Adipose tissue (tissue), 3 donors: ENCODE measurements around the gene TWNK. TPM values are rescaled to one million over a fixed set of nuclear protein-coding genes. Genes with fewer than 3 reads are reported as not detected.

Source experiments
- H3K27ac ChIP-seq: one replicate; pipeline ENCODE4 v1.5.1; 2013; ENCODE audit warnings: low read depth, low read length
- WGBS, 3 donors: extraction: QIAGEN DNeasy Blood & Tissue Kit; methylation state at CpG; one replicate each; pipeline ENCODE4 v1.1.7; 2013; 5-methylcytosine and 5-hydroxymethylcytosine counted together
- polyA plus RNA-seq, 3 donors: library from polyadenylated mRNA; stranded (reverse); fragments of 200-250 nt; gene quantifications; one replicate each; pipeline ENCODE4 v1.2.3, GENCODE V29; 2013
- donor health status: healthy with polysubstance abuse.
- donor health status: Bipolar disorder and iron deficiency.
- donor health status: healthy.

The TWNK gene
- polyA plus RNA-seq, 3 donors = 3.7 to 9.0 (median 4.9) TPM

- H3K27ac ChIP-seq = no peak overlapping the region
- WGBS, 3 donors = 85 to 92% (median 88%) methylated on average over 21 to 23 of the region's 23 CpGs
Measured at GRCh38 chr10:101005361-101005760, 18.0 kb downstream of the TWNK start.

DNA sequence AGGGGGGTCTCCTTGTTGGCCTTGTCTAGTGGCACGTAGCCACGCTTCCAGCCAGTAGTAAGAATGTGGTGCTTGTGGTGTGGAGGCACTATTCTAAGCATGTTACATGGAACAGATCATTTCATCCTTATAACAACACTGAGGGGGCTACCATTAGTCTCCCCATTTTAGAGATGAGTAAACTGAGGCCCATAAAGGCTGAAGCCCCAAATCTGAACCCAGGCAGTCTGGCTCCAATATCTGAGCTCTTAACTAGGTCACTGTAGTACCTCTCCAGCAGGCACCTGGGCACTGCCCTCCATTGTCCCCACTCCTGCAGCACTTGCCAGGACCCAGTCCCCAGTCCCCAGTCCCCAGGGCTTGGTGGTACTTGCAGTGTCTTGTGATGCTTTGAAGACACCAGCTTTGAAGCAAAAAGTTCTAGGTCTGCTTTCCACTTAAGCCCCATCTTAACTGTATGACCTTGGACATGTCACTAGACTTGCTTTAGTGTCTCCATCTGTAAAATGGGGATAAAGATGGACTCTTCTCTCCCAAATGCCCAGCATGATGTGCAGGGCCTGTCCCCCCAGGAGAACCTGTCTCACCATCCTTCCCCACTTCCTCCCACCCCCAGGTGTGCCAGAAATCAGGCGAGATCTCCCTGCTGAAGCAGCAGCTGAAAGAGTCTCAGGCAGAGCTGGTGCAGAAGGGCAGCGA lies 18.7 kb downstream of the TWNK start:
- WGBS, 3 donors = 94 to 99% (median 96%) methylated on average over 4 of the region's 4 CpGs
- no peak overlapping the region for H3K27ac ChIP-seq

DNA sequence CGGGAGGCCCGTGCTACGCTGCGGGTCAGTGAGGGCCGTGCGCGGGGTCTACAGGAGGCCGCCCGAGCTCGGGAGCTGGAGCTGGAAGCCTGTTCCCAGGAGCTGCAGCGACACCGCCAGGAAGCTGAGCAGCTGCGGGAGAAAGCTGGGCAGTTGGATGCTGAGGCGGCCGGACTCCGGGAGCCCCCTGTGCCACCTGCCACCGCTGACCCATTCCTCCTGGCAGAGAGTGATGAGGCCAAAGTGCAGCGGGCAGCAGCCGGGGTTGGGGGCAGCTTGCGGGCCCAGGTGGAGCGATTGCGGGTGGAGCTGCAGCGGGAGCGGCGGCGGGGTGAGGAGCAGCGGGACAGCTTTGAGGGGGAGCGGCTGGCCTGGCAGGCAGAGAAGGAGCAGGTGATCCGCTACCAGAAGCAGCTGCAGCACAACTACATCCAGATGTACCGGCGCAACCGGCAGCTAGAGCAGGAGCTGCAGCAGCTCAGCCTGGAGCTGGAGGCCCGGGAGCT lies 19.3 kb downstream of the TWNK start:
- H3K27ac ChIP-seq = no peak overlapping the region
- WGBS, 3 donors = 85 to 86% (median 86%) methylated on average over 33 of the region's 33 CpGs

DNA sequence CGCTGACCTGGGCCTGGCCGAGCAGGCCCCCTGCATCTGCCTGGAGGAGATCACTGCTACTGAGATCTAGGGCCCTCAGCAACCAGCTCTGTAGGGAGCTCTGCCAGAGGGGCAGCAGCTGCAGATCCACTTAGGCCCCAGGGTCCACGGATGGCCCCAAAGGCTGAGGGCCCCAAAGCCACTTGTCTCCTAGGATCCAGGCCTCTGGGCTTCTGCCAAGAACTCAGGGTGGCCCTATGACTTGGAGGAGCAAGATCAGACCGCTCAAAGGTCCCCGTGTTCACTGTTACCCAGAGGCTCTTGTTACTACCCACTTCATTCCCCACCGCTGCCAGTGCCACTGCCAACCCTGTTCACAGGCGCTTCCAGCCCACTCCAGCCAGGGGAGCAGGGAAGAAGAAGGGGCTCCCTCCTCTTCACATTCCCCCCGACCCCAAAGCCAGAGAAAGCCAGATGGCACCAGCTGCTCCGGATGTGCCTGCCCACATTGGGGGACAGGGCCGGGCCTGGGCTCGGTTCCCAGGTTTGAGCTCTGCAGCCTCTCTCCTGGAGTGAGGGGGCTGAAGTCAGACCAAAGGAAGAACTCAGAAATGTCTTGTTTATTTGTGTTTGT lies 19.9 kb downstream of the TWNK start:
- no peak overlapping the region for H3K27ac ChIP-seq
- WGBS, 3 donors = 57 to 77% (median 60%) methylated on average over 10 to 11 of the region's 11 CpGs

GRCh38 chr10:101007915-101008822 lies 20.8 kb downstream of the TWNK start:
- WGBS, 3 donors = 53 to 70% (median 56%) methylated on average over 9 to 13 of the region's 13 CpGs
- H3K27ac ChIP-seq = peak overlapping the region; percentile 48

GRCh38 chr10:101008823-101009423 lies 21.6 kb downstream of the TWNK start:
- 76 to 87% (median 85%) methylated on average over 5 to 6 of the region's 6 CpGs for WGBS, 3 donors
- H3K27ac ChIP-seq = no peak overlapping the region

- H3K27ac ChIP-seq = no peak overlapping the region
- 93 to 94% (median 93%) methylated on average over 22 of the region's 22 CpGs for WGBS, 3 donors
Measured at GRCh38 chr10:101010329-101010728, 23.0 kb downstream of the TWNK start.

- no peak overlapping the region for H3K27ac ChIP-seq
- WGBS, 3 donors = 54 to 74% (median 72%) methylated on average over 21 to 22 of the region's 22 CpGs
Measured at GRCh38 chr10:101011517-101012423, 24.4 kb downstream of the TWNK start.

DNA sequence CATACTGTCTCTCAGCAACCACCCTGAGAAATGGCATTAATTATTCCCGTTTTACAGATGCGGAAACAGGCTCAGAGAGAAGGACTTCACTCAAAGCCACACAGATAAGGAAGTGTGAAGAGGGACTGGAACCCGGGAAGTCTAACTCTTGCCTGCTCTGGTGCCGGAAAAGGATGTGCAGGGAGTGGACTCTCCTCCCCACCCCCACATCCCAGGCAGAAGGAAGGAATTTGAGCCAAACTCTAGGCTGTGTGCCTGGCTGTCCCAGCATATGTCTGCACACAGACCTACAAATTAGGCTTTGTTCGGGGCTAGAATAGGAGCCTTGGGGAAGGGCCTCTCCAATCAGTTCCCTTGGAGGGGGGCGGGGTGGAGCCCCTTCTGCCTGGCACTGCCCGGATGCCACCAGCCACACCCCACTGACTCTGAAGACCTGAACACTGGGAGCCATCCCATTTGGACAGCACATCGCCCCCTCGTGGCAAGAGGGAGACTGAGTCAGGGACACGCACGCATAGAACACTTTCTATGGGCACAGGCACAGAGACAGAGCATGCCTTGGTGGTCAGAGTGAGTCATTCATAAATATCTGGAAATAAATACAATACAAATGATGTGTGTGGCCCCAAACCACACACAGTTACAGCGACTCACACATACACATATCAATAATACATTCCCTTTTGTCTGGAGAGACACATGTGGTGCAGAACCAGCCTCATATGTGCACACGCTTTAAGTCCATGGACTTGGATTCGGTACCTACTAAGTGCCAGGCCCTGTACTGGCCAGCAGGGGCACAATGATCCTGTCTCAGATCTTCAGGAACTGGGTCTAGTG lies 25.4 kb downstream of the TWNK start:
- WGBS, 3 donors = 11 to 22% (median 19%) methylated on average over 14 of the region's 14 CpGs

DNA sequence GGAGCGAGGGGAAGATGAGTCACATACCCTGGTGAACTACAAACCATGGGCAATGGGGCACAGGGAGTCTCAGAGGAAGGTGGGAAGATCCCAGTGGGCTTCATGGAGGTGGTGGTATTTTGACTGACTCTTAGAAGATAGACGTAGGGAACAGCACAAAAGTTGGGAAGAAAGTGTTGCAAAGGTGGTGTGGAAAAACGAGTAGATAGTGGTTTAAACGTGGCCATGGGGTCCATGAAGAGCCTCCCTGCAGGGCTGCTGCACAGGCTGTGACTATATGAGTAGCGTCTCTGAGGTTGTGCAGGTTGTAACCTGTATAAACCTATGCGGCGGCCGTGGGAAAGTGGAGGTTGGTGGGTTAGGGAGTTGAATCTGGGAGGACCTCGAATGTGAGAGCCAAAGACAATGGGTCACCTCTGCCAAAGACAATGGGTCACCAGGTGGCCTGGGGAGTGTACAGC lies 26.1 kb downstream of the TWNK start:
- no peak overlapping the region for H3K27ac ChIP-seq
- 42 to 56% (median 50%) methylated on average over 9 of the region's 9 CpGs for WGBS, 3 donors

More for the DNA sequence above, 25.4 kb downstream of the TWNK start:
- no peak overlapping the region for H3K27ac ChIP-seq

GRCh38 chr10:101014230-101014884 lies 27.0 kb downstream of the TWNK start:
- WGBS, 3 donors = 14 to 22% (median 16%) methylated on average over 11 of the region's 11 CpGs
- no peak overlapping the region for H3K27ac ChIP-seq

DNA sequence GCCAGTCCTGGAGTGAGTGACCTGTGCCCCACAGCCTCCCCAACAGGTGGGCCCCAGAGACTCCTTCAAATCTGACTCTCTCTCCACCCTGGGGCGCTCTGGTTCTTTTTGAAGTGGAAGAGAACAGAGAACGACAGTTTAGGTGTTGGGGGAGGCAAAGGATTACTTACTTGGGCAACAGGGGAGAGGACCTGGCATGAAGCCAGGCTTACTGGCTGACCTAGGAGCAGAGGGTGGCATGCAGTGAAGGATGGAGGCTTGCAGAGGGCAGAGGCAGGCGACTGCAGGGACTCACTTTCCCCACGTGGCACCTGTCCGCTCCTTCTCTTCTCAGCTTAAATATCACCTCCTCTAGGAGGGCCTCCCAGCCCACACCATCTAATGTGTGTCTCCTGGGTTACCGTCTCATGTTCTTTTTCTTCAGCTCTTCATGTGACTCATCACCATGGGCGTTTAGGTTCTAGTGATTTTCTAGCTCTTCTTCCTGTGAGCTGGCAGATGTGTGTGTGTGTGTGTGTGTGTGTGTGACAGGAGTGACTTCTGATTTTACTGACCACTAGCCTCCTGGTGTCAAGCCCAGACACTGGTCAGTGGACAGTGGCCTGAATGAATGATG lies 27.7 kb downstream of the TWNK start:
- WGBS, 3 donors = 40 to 48% (median 45%) methylated on average over 6 to 7 of the region's 7 CpGs
- H3K27ac ChIP-seq = no peak overlapping the region

GRCh38 chr10:101015582-101015973 lies 28.2 kb downstream of the TWNK start:
- WGBS, 3 donors = 81 to 90% (median 87%) methylated on average over 8 of the region's 8 CpGs
- no peak overlapping the region for H3K27ac ChIP-seq

DNA sequence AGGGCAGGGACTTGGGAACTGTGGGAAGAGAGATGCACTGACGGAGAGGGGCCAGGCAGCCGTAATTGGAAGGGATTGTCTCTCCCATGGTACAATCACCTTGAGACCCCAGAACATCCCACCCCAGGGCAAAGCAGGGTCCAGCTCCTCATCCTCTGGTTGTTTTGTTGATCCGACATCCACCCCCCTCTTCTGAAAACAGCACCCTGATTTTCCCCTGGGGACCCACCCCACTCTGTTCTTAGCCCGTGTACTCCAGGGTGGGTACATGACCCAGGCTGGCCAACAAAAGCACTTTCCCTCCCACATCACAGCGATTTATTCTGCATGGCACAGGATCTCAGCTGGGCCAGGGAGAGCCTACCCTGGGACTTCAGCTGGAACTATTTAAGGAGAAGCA lies 29.5 kb downstream of the TWNK start:
- 63 to 70% (median 63%) methylated on average over 5 of the region's 5 CpGs for WGBS, 3 donors
- no peak overlapping the region for H3K27ac ChIP-seq

DNA sequence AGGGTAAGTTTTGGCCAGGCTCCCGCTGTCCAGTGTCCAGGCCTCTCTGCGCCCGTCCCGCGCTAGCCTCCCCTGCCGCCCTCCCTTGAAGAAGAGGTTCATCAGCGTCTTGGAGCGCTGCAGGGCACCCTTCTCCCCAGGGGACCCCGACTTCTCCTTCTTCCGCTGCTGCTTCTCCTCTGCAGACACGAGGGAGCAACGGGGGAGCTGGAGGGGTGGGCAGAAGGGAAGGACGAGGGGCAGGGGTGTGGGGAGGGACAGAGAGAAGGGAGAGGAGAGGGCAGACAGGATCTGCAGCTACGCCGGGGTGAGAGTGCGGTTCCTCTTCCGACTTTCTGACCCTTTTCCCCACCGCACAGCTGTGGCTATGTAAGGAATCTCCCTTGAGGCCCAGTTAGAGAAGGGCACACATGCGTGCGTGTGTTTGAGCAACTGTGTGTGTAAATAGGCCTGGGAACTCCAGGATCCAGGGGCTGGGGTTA lies 30.8 kb downstream of the TWNK start:
- 42 to 64% (median 54%) methylated on average over 17 to 20 of the region's 20 CpGs for WGBS, 3 donors
- no peak overlapping the region for H3K27ac ChIP-seq
